Left ventricle myocardium inferior (tissue), 1 donor: ENCODE results near the gene ATP13A3. TPM values are rescaled to one million over a fixed set of nuclear protein-coding genes. Genes with fewer than 3 reads are reported as not detected.

Source experiments
- DNase-seq: peaks from one replicate; pipeline ENCODE4 v3.0.0-alpha.2; 2020
- H3K27ac ChIP-seq: fragments of 200-600 bp; replicated peaks from 2 replicates; pipeline ENCODE4 v1.8.0; 2021
- H3K27me3 ChIP-seq: fragments of 200-600 bp; 2 replicates; pipeline ENCODE4 v1.8.0; 2021; ENCODE audit warnings: low read depth
- H3K36me3 ChIP-seq: fragments of 200-600 bp; 2 replicates; pipeline ENCODE4 v1.8.0; 2021
- H3K4me1 ChIP-seq: fragments of 200-600 bp; 2 replicates; pipeline ENCODE4 v1.8.0; 2021
- H3K4me3 ChIP-seq: fragments of 200-600 bp; 2 replicates; pipeline ENCODE4 v1.8.0; 2021; ENCODE audit warnings: mild to moderate bottlenecking, moderate library complexity
- H3K9me3 ChIP-seq: fragments of 200-600 bp; replicated peaks from 2 replicates; pipeline ENCODE4 v1.8.0; 2021
- intact Hi-C: fragments of 100-400 bp; cut with micrococcal nuclease; formaldehyde crosslinking; loops from one replicate; pipeline ENCODE4 v1.11.0; 2022
- total RNA-seq: library from RNA; stranded (reverse); fragmentation: NEBNext Ultra II Directional; extraction: Animal tissue kit (Norgen Biotek cat#: 25700); gene quantifications from one replicate; pipeline ENCODE4 v1.2.1, GENCODE V29; 2021
- TF ChIP-seq, protein P1 (sequence below): fragments of 200-600 bp; IDR thresholded peaks from 2 replicates; pipeline ENCODE4 v1.8.0; 2021; ENCODE audit warnings: antibody characterized with exemption, mild to moderate bottlenecking, borderline replicate concordance
- donor health status: DM: no; HTN: yes; CAD: no; lungs with severe emphysema.

Gene ATP13A3
- total RNA-seq, 1 donor from 2014 or later: 99.2 TPM

DNA sequence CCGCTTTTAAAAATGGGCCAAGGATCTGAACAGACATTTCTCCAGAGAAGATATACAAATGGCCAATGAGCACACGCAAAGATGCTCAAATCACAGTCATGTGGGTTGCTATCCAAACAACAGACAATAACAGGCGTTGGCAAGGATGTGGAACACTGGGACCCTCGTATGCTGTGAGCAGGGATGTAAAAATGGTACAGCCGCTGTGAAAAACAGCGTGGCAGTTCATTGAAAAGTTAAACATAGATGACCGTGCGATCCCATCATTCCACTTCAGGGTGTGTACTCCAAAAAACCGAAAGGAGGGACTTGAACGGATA, 110.6 kb downstream of the ATP13A3 start:
- Histone ChIP-seq H3K36me3 (no peaks in the 10 kb centered on the region), H3K9me3 (no peaks in the 10 kb centered on the region), H3K27ac (no peak overlapping the region), H3K27me3 (peaks cover 78% of the 10 kb centered on the region), H3K4me3 (no peak overlapping the region), H3K4me1 (no peaks in the 10 kb centered on the region)
- DNase-seq: no peak
- TF ChIP-seq, protein P1, sequence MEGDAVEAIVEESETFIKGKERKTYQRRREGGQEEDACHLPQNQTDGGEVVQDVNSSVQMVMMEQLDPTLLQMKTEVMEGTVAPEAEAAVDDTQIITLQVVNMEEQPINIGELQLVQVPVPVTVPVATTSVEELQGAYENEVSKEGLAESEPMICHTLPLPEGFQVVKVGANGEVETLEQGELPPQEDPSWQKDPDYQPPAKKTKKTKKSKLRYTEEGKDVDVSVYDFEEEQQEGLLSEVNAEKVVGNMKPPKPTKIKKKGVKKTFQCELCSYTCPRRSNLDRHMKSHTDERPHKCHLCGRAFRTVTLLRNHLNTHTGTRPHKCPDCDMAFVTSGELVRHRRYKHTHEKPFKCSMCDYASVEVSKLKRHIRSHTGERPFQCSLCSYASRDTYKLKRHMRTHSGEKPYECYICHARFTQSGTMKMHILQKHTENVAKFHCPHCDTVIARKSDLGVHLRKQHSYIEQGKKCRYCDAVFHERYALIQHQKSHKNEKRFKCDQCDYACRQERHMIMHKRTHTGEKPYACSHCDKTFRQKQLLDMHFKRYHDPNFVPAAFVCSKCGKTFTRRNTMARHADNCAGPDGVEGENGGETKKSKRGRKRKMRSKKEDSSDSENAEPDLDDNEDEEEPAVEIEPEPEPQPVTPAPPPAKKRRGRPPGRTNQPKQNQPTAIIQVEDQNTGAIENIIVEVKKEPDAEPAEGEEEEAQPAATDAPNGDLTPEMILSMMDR: no peak
- intact Hi-C loops: no loop called here

DNA sequence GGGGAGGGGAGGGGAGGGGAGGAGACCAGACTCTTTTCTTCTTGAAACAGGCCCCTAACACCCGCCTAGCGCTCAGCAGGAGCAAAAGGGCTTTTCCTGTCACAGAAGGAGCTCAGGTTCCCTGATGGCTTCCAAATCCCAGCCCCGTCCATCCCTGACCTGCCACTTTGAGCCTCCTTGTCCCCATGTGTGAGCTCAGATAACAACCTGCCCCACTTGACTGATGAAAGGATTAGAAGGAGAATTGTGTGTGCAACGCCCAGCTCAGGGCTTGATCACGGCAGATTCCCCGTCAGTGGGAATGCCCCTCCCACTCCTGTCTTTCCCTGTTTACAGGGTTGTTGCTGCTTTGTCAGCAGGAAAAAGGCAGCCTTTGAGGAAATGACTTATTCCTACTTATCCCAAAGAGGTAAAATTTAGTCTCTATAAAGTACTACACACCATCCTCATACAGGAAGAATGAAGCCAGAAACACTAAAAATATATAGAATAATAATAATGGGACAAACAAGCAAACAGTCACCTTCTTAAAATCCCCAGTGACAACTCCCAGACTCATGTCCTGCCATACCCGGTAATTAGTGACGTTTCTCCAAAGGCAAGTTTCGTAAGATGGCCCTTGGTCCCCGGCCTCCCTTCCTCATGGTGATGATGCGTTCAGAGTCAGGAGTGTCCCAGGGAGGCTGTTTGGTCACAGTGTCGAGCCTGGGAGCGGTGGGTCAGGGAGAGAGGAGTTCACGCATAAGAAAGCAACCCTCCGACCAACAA, 111.1 kb downstream of the ATP13A3 start:
- Histone ChIP-seq H3K9me3 (no peaks in the 10 kb centered on the region), H3K4me1 (no peaks in the 10 kb centered on the region), H3K4me3 (no peak overlapping the region), H3K36me3 (no peaks in the 10 kb centered on the region), H3K27ac (no peak overlapping the region), H3K27me3 (peaks cover 78% of the 10 kb centered on the region)
- intact Hi-C loops: no loop called here
- DNase-seq: no peak
- TF ChIP-seq, protein P1: no peak

DNA sequence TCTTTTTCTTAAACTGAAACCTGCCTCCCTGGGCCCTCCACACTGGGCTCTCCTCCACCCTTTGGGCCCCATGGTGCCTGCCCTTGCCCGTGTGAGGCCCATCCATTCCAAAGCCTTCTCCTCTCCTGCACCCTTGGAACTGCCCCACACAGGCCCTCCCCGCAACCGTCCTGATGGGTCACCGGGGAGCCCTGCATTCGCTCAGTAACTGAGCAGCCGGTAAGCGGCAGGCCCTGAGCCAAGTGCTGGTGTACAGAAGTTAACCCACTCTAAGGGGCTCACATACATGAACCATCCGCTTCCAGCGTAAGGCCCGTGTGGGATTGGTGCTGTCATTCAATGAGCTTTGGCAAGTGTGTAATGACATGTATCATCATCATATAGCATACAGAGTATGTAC, 111.9 kb downstream of the ATP13A3 start:
- TF ChIP-seq, protein P1: no peak

DNA sequence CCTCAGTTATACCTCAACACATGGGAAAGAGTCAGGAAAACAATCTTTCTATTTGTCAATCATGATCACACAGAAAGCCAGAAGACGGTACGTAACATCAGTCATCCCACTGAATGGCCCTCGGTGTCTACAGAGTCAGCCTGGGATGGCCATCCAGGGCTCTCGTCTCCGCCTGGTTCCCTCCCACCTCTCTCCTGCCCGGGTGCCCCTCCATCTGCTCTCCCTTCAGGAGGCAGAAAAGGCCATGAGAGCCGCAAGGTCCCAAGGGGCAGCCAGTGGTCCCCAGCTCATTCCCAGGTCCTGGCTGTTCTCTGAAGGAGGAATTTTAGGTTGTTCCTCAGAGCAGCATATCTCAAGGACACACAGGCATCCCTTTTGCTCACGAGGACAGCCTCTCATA, 112.9 kb downstream of the ATP13A3 start:
- no peaks in the 10 kb centered on the region for H3K9me3 ChIP-seq
- H3K36me3 ChIP-seq: no peaks in the 10 kb centered on the region
- H3K27me3 ChIP-seq: peaks cover 78% of the 10 kb centered on the region
- H3K4me3 ChIP-seq: no peak overlapping the region
- intact Hi-C loops: no loop called here
- H3K27ac ChIP-seq: no peak overlapping the region
- H3K4me1 ChIP-seq: peaks cover 4% of the 10 kb centered on the region
- TF ChIP-seq, protein P1: no peak
- no peak for DNase-seq

More for the DNA sequence above, 111.9 kb downstream of the ATP13A3 start:
- Histone ChIP-seq H3K36me3 (no peaks in the 10 kb centered on the region), H3K27ac (no peak overlapping the region), H3K9me3 (no peaks in the 10 kb centered on the region), H3K27me3 (peaks cover 78% of the 10 kb centered on the region), H3K4me3 (no peak overlapping the region), H3K4me1 (peaks cover under 1% of the 10 kb centered on the region)
- intact Hi-C loops: no loop called here
- no peak for DNase-seq

DNA sequence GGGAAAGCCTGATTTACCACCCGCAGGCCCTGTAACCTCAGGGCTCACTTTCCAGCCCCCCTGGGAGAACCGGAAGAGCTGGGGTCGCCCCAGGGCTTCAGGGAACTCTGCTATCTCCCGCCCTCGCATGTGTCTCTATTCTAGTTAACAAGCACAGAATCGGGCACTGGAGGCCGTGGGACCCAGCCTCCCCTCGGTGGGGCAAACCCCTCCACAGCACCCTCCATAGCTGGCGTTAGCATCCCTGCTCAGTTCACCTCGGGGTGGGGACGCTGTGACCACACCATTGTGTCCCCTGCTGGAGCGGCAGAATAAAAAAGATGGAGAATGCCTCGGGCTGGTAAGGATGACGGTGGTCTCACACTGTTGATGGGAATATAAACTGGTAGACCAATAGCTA, 113.8 kb downstream of the ATP13A3 start:
- Histone ChIP-seq H3K36me3 (no peaks in the 10 kb centered on the region), H3K27me3 (peaks cover 78% of the 10 kb centered on the region), H3K4me3 (no peak overlapping the region), H3K9me3 (no peaks in the 10 kb centered on the region), H3K27ac (no peak overlapping the region), H3K4me1 (peaks cover 4% of the 10 kb centered on the region)
- TF ChIP-seq, protein P1: no peak
- intact Hi-C loops: no loop called here
- no peak for DNase-seq
